ENCODE measurements around the gene BNC1. TPM values are rescaled to one million over a fixed set of nuclear protein-coding genes. Genes with fewer than 3 reads are reported as not detected.
"Not testable (repeated sequence)": the region's sequence is repeated elsewhere in the genome, so short reads cannot be mapped to it uniquely, and the experiment has no call there.

Gene BNC1
- total RNA-seq, 1 experiment from 2014 or later, result not detected

DNA sequence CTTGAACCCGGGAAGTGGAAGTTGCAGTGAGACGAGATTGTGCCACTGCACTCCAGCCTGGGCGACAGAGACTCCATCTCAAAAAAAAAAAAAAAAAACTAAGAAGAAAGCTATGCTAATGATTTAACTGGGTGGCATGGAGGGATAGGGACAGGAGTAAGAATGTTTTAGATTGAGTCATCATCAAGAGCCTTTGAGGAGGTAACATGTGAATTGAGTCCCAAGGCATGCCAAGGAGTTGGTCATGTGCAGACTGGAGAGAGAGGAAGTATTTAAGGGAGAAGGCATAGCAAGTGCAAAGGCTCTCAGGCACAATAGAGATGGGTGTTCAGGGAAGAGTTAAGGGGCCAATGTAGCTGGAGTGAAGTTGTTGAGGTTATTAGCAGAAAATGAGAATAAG, 9.1 kb downstream of the BNC1 start:
- DNase-seq (ENCODE audit: low read depth, low spot score), result no peak
- in situ Hi-C loops (cut with HindIII; ENCODE audit: low pct_unique_long_range_greater_than_20kb, low sequenced_read_pairs), result no loop called here

DNA sequence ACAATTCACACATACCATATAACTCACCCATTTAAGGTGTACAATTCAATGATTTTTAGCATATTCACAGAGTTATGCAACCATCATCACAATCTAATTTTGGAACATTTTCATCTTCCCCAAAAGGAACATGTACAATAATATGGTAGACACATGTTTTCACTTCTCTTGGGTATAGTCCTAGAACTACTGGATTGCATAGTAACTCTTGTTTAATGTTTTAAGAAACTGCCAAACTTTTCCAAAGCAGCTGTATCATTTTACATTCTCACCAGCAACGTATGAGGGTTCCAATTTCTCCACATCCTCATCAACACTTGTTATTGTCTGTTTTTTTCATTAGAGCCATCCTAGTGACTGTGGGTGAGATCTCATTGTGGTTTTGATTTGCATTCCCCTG, 14.3 kb downstream of the BNC1 start:
- DNase-seq (ENCODE audit: low read depth, low spot score), result no peak
- in situ Hi-C loops (cut with HindIII; ENCODE audit: low pct_unique_long_range_greater_than_20kb, low sequenced_read_pairs), result loop anchor here (25.0 kb wide), 1 partner anchor 292 kb away; no protein-coding TSS in a partner anchor

DNA sequence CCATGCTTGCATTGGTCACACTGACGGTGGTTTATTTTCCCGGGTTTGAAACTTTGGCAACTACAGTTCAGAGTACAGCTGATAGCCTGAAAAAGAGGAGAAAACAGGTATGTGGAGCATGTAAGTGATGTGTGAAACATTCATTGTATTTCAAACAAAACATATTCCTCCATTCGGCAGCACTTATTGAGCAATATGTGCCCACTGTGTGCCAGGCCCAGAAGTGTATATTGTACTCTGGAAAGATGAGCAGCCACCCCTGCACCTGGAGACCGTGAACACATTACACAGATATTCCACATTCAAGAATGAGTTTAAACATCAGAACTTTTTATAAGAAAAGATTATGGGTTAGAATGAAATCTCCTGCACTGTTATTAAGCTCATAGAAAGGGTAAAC, 16.3 kb downstream of the BNC1 start:
- no peak for DNase-seq (ENCODE audit: low read depth, low spot score)
- in situ Hi-C loops (cut with HindIII; ENCODE audit: low pct_unique_long_range_greater_than_20kb, low sequenced_read_pairs), result loop anchor here (25.0 kb wide), 1 partner anchor 294 kb away; no protein-coding TSS in a partner anchor

DNA sequence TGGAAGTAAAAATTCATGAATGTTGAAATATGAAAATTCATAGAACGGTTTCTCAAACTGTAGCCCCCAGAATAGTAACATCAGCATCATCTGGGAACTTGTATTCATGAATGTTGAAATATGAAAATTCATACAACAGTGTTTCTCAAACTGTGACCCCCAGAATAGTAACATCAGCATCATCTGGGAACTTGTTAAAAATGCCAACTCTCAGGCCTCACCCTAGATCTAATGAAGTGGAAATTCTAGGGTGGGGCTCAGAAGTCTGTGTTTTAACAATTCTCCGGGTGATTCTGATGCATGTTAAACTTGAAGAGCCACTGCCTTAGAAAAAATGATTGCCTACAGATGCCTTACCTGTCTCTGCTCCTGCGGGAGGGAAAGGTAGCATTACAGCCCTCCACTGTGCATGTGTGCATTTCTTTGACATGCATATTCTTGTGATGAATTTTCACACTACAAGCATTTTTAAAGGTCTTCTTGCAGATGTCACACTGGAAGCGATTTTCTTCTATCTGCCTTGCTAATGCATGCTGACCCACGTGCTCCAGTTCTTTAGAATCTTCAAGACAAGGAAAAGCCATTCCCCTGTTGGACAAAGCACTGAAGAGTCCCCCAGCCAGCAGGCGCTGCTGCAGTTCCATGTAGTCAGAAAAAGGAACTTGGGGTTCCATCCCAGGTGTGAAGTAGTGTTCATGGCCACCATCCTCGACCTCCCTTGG, 21.7 kb downstream of the BNC1 start:
- no peak for DNase-seq (ENCODE audit: low read depth, low spot score)
- in situ Hi-C loops (cut with HindIII; ENCODE audit: low pct_unique_long_range_greater_than_20kb, low sequenced_read_pairs), result loop anchor here (25.0 kb wide), 1 partner anchor 300 kb away; no protein-coding TSS in a partner anchor

DNA sequence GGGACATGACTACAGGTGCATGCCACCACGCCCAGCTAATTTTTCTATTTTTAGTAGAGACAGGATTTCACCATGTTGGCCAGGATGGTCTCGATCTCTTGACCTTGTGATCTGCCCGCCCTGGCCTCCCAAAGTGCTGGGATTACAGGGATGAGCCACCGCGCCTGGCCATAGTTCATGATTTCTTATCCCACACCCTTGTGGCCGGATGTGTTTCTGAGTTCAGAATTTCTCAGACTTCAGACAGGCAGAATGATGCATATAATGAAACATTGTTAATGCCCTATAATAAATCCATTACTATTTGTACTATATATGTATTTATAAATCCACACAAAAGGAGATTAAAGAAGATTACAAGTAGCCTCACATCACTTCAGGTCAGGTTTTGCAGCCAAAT, 22.3 kb downstream of the BNC1 start:
- in situ Hi-C loops (cut with HindIII; ENCODE audit: low pct_unique_long_range_greater_than_20kb, low sequenced_read_pairs), result loop anchor here (25.0 kb wide), 1 partner anchor 300 kb away; no protein-coding TSS in a partner anchor
- DNase-seq (ENCODE audit: low read depth, low spot score), result not testable (repeated sequence)

DNA sequence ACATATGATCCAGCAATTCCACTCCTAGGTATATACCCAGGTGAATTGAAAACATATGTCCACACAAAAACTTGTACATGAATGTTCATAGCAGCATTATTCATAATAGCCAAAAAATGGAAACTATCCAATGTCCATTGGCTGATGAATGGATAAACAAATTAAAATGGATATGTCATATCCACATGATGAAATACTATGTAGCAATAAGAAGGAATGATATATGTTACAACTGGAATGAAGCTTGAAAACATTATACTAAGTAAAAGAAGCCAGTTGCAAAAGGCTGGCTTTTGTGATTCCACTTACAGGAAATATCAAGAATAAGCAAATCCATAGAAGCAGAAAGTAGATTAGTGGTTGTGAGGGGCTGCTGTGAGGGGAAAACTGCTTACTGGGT, 33.7 kb downstream of the BNC1 start:
- DNase-seq (ENCODE audit: low read depth, low spot score), result no peak
- in situ Hi-C loops (cut with HindIII; ENCODE audit: low pct_unique_long_range_greater_than_20kb, low sequenced_read_pairs), result loop anchor here (25.0 kb wide), 1 partner anchor 312 kb away; no protein-coding TSS in a partner anchor

DNA sequence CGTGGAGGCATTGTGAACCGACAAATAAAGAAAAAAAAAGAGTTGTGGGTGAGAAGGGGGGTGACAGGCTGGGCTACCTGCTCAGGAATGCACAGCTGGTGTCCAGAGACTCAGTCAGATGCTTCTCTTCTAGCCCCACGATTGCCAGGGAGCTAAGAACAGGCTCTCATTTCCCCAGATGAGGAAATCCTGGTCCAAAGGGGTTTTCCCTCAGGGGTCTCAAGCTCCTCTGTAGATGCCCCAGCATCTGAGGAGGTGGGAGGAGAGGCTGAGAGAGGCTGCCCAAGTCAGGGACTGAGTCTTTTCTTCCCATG, 35.5 kb downstream of the BNC1 start:
- in situ Hi-C loops (cut with HindIII; ENCODE audit: low pct_unique_long_range_greater_than_20kb, low sequenced_read_pairs), result no loop called here
- no peak for DNase-seq (ENCODE audit: low read depth, low spot score)

DNA sequence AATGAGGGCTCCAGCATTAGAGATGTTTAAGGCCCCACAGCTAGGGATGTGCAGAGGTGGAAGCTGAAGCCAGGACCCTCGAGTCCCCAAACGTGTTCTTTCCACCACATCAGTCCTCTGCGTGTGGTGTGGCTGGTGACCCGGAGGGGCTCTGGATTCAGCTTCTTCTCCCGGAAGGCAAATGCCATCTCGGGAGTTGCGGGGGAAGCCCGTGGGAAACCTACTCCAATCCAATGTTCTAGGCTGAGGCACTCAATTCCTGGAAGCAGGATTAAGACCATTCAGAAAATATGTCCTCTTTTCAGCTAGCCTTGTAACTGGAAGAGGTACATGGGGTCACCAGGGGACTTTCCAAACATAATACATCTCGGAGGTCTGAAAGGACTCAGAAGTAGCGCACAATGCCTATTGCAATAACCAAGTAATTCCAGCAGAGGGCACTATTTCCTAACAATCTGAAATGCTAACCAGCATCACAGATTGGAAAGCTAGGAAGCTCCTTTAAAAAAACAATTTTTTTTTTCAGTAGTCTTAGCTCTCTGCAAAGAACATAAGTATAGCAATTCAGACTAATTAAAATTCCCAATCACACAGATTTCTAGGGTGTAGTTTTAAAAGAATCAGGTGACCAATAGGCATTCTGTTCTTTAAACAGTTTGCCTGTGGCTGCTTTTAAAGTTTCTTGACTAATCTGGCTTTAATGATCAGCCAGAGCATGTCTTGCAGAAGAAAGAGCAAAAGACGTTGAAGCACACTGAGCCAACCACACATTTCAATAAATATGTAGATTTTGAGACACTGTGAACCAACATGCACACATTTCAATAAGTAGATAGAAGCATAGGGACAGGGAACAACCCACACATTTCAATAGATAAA, 36.1 kb downstream of the BNC1 start:
- in situ Hi-C loops (cut with HindIII; ENCODE audit: low pct_unique_long_range_greater_than_20kb, low sequenced_read_pairs), result no loop called here
- DNase-seq (ENCODE audit: low read depth, low spot score), result peak; percentile 72

DNA sequence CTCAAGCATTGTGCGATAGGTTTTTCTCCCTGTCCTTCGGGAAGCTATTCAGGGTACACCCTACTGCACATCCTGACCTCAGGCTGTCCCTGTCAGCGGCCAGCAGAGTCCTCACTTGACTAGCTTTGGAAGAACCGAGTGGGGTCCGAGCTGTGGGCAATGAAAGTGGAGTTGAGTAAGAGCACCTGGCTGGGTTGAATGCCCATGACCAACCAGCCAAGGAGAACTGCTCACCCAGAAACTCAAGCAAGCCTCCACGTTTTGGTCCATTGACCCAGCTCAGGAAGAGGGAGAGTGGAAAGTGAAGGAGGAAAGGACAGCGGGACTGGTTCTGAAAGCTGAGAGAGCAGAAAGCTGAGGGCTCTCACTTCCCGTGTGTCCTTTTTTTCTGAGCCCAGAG, 40.8 kb downstream of the BNC1 start:
- in situ Hi-C loops (cut with HindIII; ENCODE audit: low pct_unique_long_range_greater_than_20kb, low sequenced_read_pairs), result no loop called here
- DNase-seq (ENCODE audit: low read depth, low spot score), result no peak

DNA sequence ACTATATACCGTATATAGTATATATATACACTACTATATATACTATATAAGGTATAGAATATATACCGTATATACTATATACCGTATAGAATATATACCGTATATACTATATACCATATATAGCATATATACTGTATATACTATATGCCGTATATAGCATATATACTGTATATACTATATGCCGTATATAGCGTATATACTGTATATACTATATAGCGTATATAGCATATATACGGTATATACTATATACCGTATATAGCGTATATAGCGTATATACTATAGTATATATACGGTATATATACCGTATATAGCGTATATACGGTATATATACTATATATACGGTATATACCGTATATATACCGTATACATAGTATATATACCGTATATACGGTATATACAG, 54.2 kb downstream of the BNC1 start:
- in situ Hi-C loops (cut with HindIII; ENCODE audit: low pct_unique_long_range_greater_than_20kb, low sequenced_read_pairs), result no loop called here

DNA sequence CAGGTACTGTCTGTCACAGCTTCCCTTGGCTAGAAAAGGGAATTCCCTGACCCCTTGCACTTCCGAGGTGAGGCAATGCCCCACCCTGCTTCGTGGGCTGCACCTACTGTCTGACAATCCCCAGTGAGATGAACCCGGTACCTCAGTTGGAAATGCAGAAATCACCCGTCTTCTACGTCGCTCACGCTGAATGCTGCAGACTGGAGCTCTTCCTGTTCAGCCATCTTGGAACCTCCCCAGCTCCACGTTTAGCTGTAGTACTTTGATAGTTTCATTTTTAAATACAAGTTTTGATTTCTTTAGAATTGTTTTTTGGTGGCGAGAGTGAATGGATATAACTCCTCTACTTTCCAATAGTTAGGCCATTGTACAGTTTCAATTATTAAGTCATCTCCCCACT, 59.0 kb downstream of the BNC1 start:
- DNase-seq (ENCODE audit: low read depth, low spot score), result no peak
- in situ Hi-C loops (cut with HindIII; ENCODE audit: low pct_unique_long_range_greater_than_20kb, low sequenced_read_pairs), result no loop called here

More for the DNA sequence above, 54.2 kb downstream of the BNC1 start:
- no peak for DNase-seq (ENCODE audit: low read depth, low spot score)

DNA sequence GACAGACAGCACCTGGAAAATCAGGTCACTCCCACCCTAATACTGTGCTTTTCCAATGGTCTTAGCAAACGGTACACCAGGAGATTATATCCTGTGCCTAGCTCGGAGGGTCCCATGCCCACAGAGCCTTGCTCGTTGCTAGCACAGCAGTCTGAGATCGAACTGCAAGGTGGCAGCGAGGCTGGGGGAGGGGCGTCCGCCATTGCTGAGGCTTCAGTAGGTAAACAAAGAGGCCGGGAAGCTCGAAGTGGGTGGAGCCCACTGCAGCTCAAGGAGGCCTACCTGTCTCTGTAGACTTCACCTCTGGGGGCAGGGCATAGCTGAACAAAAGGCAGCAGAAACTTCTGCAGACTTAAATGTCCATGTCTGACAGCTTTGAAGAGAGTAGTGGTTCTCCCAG, 62.7 kb downstream of the BNC1 start:
- DNase-seq (ENCODE audit: low read depth, low spot score); in situ Hi-C loops (cut with HindIII; ENCODE audit: low pct_unique_long_range_greater_than_20kb, low sequenced_read_pairs): not testable (repeated sequence)

DNA sequence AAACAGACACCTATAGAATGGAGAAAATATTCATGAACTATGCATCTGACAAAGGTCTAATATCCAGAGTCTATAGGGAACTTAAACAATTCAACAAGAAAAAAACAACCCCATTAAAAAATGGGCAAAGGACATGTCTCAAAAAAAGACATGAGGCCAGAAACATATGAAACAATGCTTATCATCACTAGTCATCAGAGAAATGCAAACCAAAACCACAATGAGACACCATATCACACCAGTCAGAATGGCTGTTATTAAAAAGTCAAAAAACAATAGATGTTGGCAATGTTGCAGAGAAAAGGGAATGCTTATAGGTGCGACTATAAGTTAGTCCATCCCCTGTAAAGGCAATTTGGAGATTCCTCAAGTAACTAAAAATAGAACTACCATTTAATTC, 65.4 kb downstream of the BNC1 start:
- DNase-seq (ENCODE audit: low read depth, low spot score), result no peak

DNA sequence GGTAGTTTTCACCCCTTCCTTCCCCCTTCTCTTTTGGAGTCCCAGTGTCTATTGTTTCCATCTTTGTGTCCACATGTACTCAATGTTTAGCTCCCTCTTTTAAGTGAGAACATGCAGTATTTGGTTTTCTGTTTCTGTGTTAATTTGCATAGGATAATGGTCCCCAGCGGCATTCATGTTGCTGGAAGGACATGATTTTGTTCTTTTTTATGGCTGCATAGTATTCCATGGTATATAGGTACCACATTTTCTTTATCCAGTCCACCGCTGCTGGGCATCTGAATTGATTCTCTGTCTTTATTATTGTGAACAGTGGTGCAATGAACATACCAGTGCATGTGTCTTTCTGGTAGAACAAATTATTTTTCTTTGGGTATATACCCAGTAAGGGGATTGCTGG, 69.2 kb downstream of the BNC1 start:
- in situ Hi-C loops (cut with HindIII; ENCODE audit: low pct_unique_long_range_greater_than_20kb, low sequenced_read_pairs), result no loop called here
- DNase-seq (ENCODE audit: low read depth, low spot score), result no peak

More for the DNA sequence above, 65.4 kb downstream of the BNC1 start:
- in situ Hi-C loops (cut with HindIII; ENCODE audit: low pct_unique_long_range_greater_than_20kb, low sequenced_read_pairs), result no loop called here

DNA sequence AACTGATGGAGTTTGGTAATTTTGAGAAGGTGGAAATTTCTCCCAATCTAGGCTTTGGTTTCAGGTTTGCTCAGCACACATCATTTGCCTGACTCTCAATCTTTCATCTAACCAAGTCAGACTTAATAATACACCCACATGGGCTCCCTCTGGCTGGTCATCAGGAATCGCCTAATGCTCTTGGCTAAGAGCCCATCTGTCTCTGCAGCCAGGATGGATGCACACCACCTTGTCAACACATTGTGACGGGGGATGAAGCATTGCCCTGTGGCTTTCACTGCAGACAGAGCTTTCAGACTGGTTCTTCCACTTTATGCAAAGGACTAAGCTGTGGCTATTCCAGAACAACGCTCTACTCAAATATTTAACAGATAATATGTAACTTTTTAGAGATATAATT, 73.8 kb downstream of the BNC1 start:
- DNase-seq (ENCODE audit: low read depth, low spot score), result no peak
- in situ Hi-C loops (cut with HindIII; ENCODE audit: low pct_unique_long_range_greater_than_20kb, low sequenced_read_pairs), result no loop called here

DNA sequence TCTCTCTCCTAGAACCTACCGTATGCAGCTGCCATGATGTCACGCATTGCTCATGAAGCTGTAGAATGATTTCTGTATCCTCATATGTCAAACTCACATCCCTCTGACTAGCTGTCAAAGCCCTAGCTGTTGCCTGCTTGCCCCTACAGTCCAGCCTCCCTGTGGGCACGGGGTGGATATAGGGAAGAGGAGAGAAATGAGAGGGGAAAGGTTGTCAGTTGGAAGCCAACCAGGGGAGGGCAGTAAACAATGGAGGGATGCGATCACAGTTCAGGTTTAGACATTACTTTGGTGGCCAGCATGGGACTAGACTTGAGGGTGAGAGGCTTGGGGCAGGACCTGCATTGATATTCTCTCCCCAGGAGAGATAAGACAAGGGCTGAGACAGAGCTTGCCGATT, 75.1 kb downstream of the BNC1 start:
- in situ Hi-C loops (cut with HindIII; ENCODE audit: low pct_unique_long_range_greater_than_20kb, low sequenced_read_pairs), result no loop called here

DNA sequence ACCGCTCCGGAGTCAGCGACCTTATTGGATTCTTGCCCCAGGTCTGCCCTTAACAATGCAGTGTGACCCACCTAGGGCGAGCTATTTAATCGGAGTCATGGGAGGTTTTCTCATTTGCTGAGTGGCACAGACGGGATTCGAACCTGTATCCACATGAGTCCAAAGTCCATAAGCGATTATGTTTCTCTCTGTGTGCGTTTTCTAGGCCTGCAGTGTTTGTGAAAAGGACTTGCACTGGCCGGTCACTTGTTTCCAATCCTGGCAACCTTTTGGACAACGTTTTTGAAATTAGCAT, 76.2 kb downstream of the BNC1 start:
- in situ Hi-C loops (cut with HindIII; ENCODE audit: low pct_unique_long_range_greater_than_20kb, low sequenced_read_pairs), result no loop called here
- peak; percentile 41 for DNase-seq (ENCODE audit: low read depth, low spot score)

More for the DNA sequence above, 75.1 kb downstream of the BNC1 start:
- peak; percentile 49 for DNase-seq (ENCODE audit: low read depth, low spot score)

DNA sequence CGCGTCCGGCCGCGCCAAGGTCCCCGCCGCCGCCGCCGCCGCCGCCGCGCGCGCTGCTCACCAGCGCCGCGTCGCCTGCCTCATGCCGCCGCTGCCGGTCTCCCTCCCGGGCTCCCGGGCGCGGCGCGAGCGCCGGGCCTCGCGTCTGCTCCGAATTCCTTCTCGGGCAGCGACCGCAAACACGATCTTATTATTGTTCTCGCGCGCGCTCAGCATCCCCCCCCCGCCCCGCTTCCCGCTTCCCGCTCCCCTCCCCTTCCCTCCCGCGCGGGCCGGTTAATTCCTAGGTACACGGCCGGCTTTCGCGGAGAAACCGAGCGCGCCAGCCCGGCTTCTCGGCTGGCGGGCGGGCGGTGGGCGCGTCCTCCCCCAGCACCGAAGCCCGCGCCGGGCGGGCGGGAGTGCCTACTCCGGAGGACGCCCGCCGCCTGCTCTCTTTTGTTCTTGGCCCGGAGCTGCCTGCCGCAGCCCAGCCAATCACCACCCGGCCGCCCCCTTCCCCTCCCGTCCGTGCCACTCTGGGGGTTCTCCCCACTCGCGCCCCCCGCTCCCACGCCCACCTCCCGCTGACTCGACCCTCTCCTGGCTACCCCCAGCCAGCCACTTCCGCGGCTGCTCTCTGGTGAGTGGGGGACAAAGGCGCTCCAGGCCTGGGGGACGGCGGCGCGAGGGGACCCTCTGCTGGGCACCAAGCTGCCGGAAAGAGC, 76.7 kb downstream of the BNC1 start, which contains the start of gene HDGFL3:
Gene HDGFL3, minus strand, starts transcription at position 164 of the 707 bp plus-strand sequence. CDS start 409 bp downstream, outside the sequence.
- in situ Hi-C loops (cut with HindIII; ENCODE audit: low pct_unique_long_range_greater_than_20kb, low sequenced_read_pairs), result no loop called here
- peak; percentile 40 for DNase-seq (ENCODE audit: low read depth, low spot score)

Data from SK-MEL-5 (cell line).